KMS-11 (cell line): ENCODE results near the gene OR14K1.

Source experiments
- H2AFZ ChIP-seq: fragments of 200-600 bp; sonication (generic); 2 replicates; pipeline ENCODE4 v1.6.1; 2016; ENCODE audit warnings: antibody characterized with exemption, mixed run types, low read depth
- H3K27ac ChIP-seq: fragments of 200-600 bp; sonication (generic); 2 replicates; pipeline ENCODE4 v1.6.1; 2016; ENCODE audit warnings: mild to moderate bottlenecking, mixed run types
- H3K27me3 ChIP-seq: fragments of 200-600 bp; sonication (generic); 2 replicates; pipeline ENCODE4 v1.6.1; 2017; ENCODE audit warnings: mild to moderate bottlenecking, low read depth, mixed run types, moderate library complexity; ENCODE audit not compliant: insufficient read depth
- H3K36me3 ChIP-seq: fragments of 200-600 bp; sonication (generic); 2 replicates; pipeline ENCODE4 v1.6.1; 2017; ENCODE audit warnings: mild to moderate bottlenecking, mixed run types; ENCODE audit not compliant: insufficient read depth
- H3K4me1 ChIP-seq: fragments of 200-600 bp; sonication (generic); 2 replicates; pipeline ENCODE4 v1.6.1; 2016; ENCODE audit warnings: mild to moderate bottlenecking, low read depth, mixed run types; ENCODE audit not compliant: poor library complexity, severe bottlenecking
- H3K4me2 ChIP-seq: fragments of 200-600 bp; sonication (generic); 2 replicates; pipeline ENCODE4 v1.7.0; 2016; ENCODE audit warnings: mild to moderate bottlenecking, mixed run types
- H3K4me3 ChIP-seq: fragments of 200-600 bp; sonication (generic); IDR thresholded peaks from 2 replicates; pipeline ENCODE4 v1.6.1; 2017; ENCODE audit warnings: low read depth, low read length, mixed read lengths; ENCODE audit not compliant: insufficient read depth
- H3K79me2 ChIP-seq: fragments of 200-600 bp; sonication (generic); 2 replicates; pipeline ENCODE4 v1.6.1; 2016; ENCODE audit warnings: low read depth, mixed run types; ENCODE audit not compliant: insufficient read depth
- H3K9ac ChIP-seq: fragments of 200-600 bp; sonication (generic); 2 replicates; pipeline ENCODE4 v1.6.1; 2016; ENCODE audit warnings: mild to moderate bottlenecking, mixed run types
- H4K20me1 ChIP-seq: fragments of 200-600 bp; sonication (generic); 2 replicates; pipeline ENCODE4 v1.6.1; 2016; ENCODE audit warnings: mild to moderate bottlenecking, mixed run types; ENCODE audit not compliant: insufficient read depth
- TF ChIP-seq, protein P1 (sequence below): fragments of 200-600 bp; sonication (generic); conservative IDR thresholded peaks from 2 replicates; pipeline ENCODE4 v1.6.1; 2017; ENCODE audit warnings: low read depth, mild to moderate bottlenecking, antibody characterized with exemption, low read length, moderate library complexity, mixed read lengths

Gene OR14K1

DNA sequence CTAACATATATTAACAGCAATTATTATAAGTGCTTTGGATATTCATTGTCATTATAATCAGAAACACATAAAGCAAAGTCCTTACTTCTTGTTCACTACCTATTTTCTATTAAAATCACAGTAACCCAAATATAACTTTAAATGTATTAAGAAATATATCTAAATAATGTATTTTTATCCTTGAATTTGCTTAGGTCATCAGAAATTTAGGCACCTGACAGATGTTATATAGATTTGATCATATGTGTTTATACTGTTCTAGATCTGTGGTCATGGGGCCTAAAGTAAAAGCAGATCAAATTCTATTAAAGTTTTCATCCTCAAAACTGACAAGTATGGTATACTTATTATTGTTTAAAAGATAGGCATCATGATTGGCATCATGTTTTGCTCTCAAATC is 31.2 kb downstream of the OR14K1 start:
- Histone ChIP-seq H3K4me3 (no peak overlapping the region), H3K4me2 (no peak overlapping the region), H4K20me1 (no peaks in the 10 kb centered on the region), H3K79me2 (no peaks in the 10 kb centered on the region), H2AFZ (no peak overlapping the region), H3K9ac (no peak overlapping the region), H3K27ac (no peak overlapping the region), H3K27me3 (no peaks in the 10 kb centered on the region), H3K4me1 (no peaks in the 10 kb centered on the region), H3K36me3 (no peaks in the 10 kb centered on the region)
- TF ChIP-seq, protein P1, sequence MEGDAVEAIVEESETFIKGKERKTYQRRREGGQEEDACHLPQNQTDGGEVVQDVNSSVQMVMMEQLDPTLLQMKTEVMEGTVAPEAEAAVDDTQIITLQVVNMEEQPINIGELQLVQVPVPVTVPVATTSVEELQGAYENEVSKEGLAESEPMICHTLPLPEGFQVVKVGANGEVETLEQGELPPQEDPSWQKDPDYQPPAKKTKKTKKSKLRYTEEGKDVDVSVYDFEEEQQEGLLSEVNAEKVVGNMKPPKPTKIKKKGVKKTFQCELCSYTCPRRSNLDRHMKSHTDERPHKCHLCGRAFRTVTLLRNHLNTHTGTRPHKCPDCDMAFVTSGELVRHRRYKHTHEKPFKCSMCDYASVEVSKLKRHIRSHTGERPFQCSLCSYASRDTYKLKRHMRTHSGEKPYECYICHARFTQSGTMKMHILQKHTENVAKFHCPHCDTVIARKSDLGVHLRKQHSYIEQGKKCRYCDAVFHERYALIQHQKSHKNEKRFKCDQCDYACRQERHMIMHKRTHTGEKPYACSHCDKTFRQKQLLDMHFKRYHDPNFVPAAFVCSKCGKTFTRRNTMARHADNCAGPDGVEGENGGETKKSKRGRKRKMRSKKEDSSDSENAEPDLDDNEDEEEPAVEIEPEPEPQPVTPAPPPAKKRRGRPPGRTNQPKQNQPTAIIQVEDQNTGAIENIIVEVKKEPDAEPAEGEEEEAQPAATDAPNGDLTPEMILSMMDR = no peak
